Peyer's patch (tissue), 4 donors: ENCODE data around the gene MED10. TPM values are rescaled to one million over a fixed set of nuclear protein-coding genes. Genes with fewer than 3 reads are reported as not detected.

Experiments
- DNase-seq, 3 donors: peaks; one replicate each; pipeline ENCODE4 v3.0.0-alpha.2; 2017 to 2019
- H3K27ac ChIP-seq, 4 donors: fragments of 200-600 bp; sonication (generic); one replicate each; pipeline ENCODE4 v1.5.1; 2016 to 2019
- H3K27me3 ChIP-seq, 2 donors: fragments of 200-600 bp; sonication (generic); one replicate each; pipeline ENCODE4 v1.5.1; 2019
- H3K36me3 ChIP-seq, 3 donors: fragments of 200-600 bp; sonication (generic); one replicate each; pipeline ENCODE4 v1.5.1; 2016 to 2019
- H3K4me1 ChIP-seq, 4 donors: fragments of 200-600 bp; sonication (generic); one replicate each; pipeline ENCODE4 v1.5.1; 2016 to 2019
- H3K4me3 ChIP-seq, 4 donors: fragments of 200-600 bp; sonication (generic); 1 replicate in 3 of 4; 2 replicates in 1 of 4; pipeline ENCODE4 v1.5.1; 2016 to 2019; ENCODE audit warnings: mild to moderate bottlenecking in 1 of 4
- H3K9me3 ChIP-seq, 4 donors: fragments of 200-600 bp; sonication (generic); one replicate each; pipeline ENCODE4 v1.5.1; 2016 to 2019; ENCODE audit warnings: mild to moderate bottlenecking in 1 of 4
- CTCF ChIP-seq, 6 experiments: fragments of 450-650 bp in 4 of 6; fragments of 200-600 bp in 2 of 6; sonication (generic) in 1 of 6; IDR thresholded peaks; one replicate each; pipeline ENCODE4 v1.5.1; 2017 to 2019; ENCODE audit warnings: antibody characterized with exemption in 6 of 6, mild to moderate bottlenecking in 3 of 6, moderate library complexity in 1 of 6
- POLR2A ChIP-seq, 2 donors: fragments of 450-650 bp; IDR thresholded peaks; one replicate each; pipeline ENCODE4 v1.5.1; 2017; ENCODE audit warnings: antibody characterized with exemption in 2 of 2, mild to moderate bottlenecking in 2 of 2, moderate library complexity in 2 of 2
- total RNA-seq, 4 donors: library from RNA; depleted of rRNA; stranded (reverse); fragments of >200 nt; gene quantifications; one replicate each; pipeline ENCODE4 v1.1.0, GENCODE V29; 2016

Gene MED10
- total RNA-seq, 4 donors from 2014 or later: 20.8 to 42.9 (median 26.5) TPM

GRCh38 chr5:6410421-6410820 lies 32.1 kb upstream of the MED10 start:
- Histone ChIP-seq H3K4me3 (no peak overlapping the region), H3K27me3 (no peaks in the 10 kb centered on the region), H3K27ac (no peak overlapping the region), H3K9me3 (no peaks in the 10 kb centered on the region), H3K36me3 (no peaks in the 10 kb centered on the region), H3K4me1 (no peaks in the 10 kb centered on the region)
- TF ChIP-seq POLR2A (IDR thresholded peaks at IDR 0.05): no peak
- TF ChIP-seq CTCF (IDR thresholded peaks at IDR 0.05): no peak
- no peak for DNase-seq

GRCh38 chr5:6408627-6409446 lies 30.5 kb upstream of the MED10 start:
- Histone ChIP-seq H3K9me3 (no peaks in the 10 kb centered on the region), H3K4me3 (no peak overlapping the region), H3K36me3 (no peaks in the 10 kb centered on the region), H3K4me1 (no peaks in the 10 kb centered on the region), H3K27ac (no peak overlapping the region), H3K27me3 (no peaks in the 10 kb centered on the region)
- DNase-seq: no peak
- no peak for TF ChIP-seq POLR2A (IDR thresholded peaks at IDR 0.05)

GRCh38 chr5:6408260-6408596 lies 29.9 kb upstream of the MED10 start:
- no peak overlapping the region for H3K4me3 ChIP-seq
- H3K4me1 ChIP-seq: no peaks in the 10 kb centered on the region
- no peaks in the 10 kb centered on the region for H3K9me3 ChIP-seq
- no peak overlapping the region for H3K27ac ChIP-seq
- no peak for DNase-seq
- H3K27me3 ChIP-seq: no peaks in the 10 kb centered on the region
- no peak for TF ChIP-seq CTCF (IDR thresholded peaks at IDR 0.05)
- H3K36me3 ChIP-seq: no peaks in the 10 kb centered on the region

GRCh38 chr5:6407558-6408259 lies 29.4 kb upstream of the MED10 start:
- H3K27me3 ChIP-seq: no peaks in the 10 kb centered on the region
- DNase-seq: no peak
- no peaks in the 10 kb centered on the region for H3K9me3 ChIP-seq
- no peaks in the 10 kb centered on the region for H3K36me3 ChIP-seq
- TF ChIP-seq POLR2A (IDR thresholded peaks at IDR 0.05): no peak
- TF ChIP-seq CTCF (IDR thresholded peaks at IDR 0.05): no peak
- no peaks in the 10 kb centered on the region for H3K4me1 ChIP-seq
- H3K27ac ChIP-seq: no peak overlapping the region
- no peak overlapping the region for H3K4me3 ChIP-seq

GRCh38 chr5:6405591-6405990 lies 27.2 kb upstream of the MED10 start:
- H3K9me3 ChIP-seq: no peaks in the 10 kb centered on the region
- TF ChIP-seq CTCF (IDR thresholded peaks at IDR 0.05) (no peak), POLR2A (IDR thresholded peaks at IDR 0.05) (no peak)
- no peak overlapping the region for H3K27ac ChIP-seq
- no peaks in the 10 kb centered on the region for H3K36me3 ChIP-seq
- H3K27me3 ChIP-seq: no peaks in the 10 kb centered on the region
- H3K4me3 ChIP-seq: no peak overlapping the region
- DNase-seq: no peak
- no peaks in the 10 kb centered on the region for H3K4me1 ChIP-seq

- Histone ChIP-seq H3K9me3 (no peaks in the 10 kb centered on the region), H3K27ac (no peak overlapping the region), H3K27me3 (no peaks in the 10 kb centered on the region), H3K4me1 (no peaks in the 10 kb centered on the region), H3K36me3 (no peaks in the 10 kb centered on the region), H3K4me3 (no peak overlapping the region)
- no peak for DNase-seq
- TF ChIP-seq CTCF (IDR thresholded peaks at IDR 0.05): no peak
- no peak for TF ChIP-seq POLR2A (IDR thresholded peaks at IDR 0.05)
Measured at GRCh38 chr5:6404129-6404528, 25.8 kb upstream of the MED10 start.
